CD14-positive monocyte (primary cell): ENCODE results near the gene DAD1. TPM values are rescaled to one million over a fixed set of nuclear protein-coding genes. Genes with fewer than 3 reads are reported as not detected.

Source experiments
- DNase-seq, 3 donors: peaks; one replicate each; pipeline ENCODE4 v3.0.0-alpha.2; 2011 to 2022
- H2AFZ ChIP-seq: 2 replicates; pipeline ENCODE4 v1.6.0; 2012; ENCODE audit warnings: mild to moderate bottlenecking, low read depth, low read length, inconsistent platforms; ENCODE audit not compliant: insufficient read depth, poor library complexity, severe bottlenecking
- H3K27ac ChIP-seq, 2 donors: 1 replicate in 1 of 2; 2 replicates in 1 of 2; pipeline ENCODE4 v1.5.1; 2012 to 2013; ENCODE audit warnings: low read length in 2 of 2, control low read depth in 1 of 2, inconsistent platforms in 1 of 2, low read depth in 1 of 2, mild to moderate bottlenecking in 1 of 2
- H3K27me3 ChIP-seq, 2 donors: one replicate each; pipeline versions ENCODE4 v1.6.0 to v1.6.1; 2011 to 2013; ENCODE audit warnings: low read length in 2 of 2; ENCODE audit not compliant: control insufficient read depth in 2 of 2, insufficient read depth in 2 of 2
- H3K36me3 ChIP-seq, 2 donors: replicated peaks in 1 of 2; 1 replicate in 1 of 2; 2 replicates in 1 of 2; pipeline versions ENCODE4 v1.5.1 to v1.6.1; 2012 to 2013; ENCODE audit warnings: low read length in 2 of 2, control low read depth in 1 of 2, inconsistent platforms in 1 of 2, mild to moderate bottlenecking in 1 of 2; ENCODE audit not compliant: insufficient read depth in 2 of 2, control insufficient read depth in 1 of 2
- H3K4me1 ChIP-seq, 2 donors: 1 replicate in 1 of 2; 2 replicates in 1 of 2; pipeline versions ENCODE4 v1.5.1 to v1.6.1; 2012 to 2013; ENCODE audit warnings: low read length in 2 of 2, control low read depth in 1 of 2, inconsistent platforms in 1 of 2, mild to moderate bottlenecking in 1 of 2, moderate library complexity in 1 of 2; ENCODE audit not compliant: insufficient read depth in 2 of 2, control insufficient read depth in 1 of 2
- H3K4me2 ChIP-seq: replicated peaks from 2 replicates; pipeline ENCODE3; 2012; ENCODE audit warnings: low read length, moderate library complexity, mild to moderate bottlenecking; ENCODE audit not compliant: poor library complexity, severe bottlenecking; ENCODE audit errors: extremely low read depth
- H3K4me3 ChIP-seq, 3 experiments: fragments of 200-600 bp in 1 of 3; sonication (generic) in 1 of 3; replicated peaks in 1 of 3; 1 replicate in 2 of 3; 2 replicates in 1 of 3; pipeline ENCODE4 v1.5.1; 2011 to 2013; ENCODE audit warnings: low read length in 3 of 3, mild to moderate bottlenecking in 3 of 3, control low read depth in 2 of 3, low read depth in 2 of 3, inconsistent platforms in 1 of 3, moderate library complexity in 1 of 3
- H3K79me2 ChIP-seq: 2 replicates; pipeline ENCODE4 v1.6.0; 2012; ENCODE audit warnings: mild to moderate bottlenecking, control low read depth, inconsistent platforms, low read length, moderate library complexity; ENCODE audit not compliant: insufficient read depth
- H3K9ac ChIP-seq: 2 replicates; pipeline ENCODE4 v1.6.0; 2017; ENCODE audit warnings: low read length, mild to moderate bottlenecking; ENCODE audit not compliant: insufficient read depth, poor library complexity, severe bottlenecking
- H3K9me3 ChIP-seq, 2 donors: replicated peaks in 1 of 2; 1 replicate in 1 of 2; 2 replicates in 1 of 2; pipeline versions ENCODE4 v1.5.1 to v1.6.1; 2012 to 2013; ENCODE audit warnings: low read length in 2 of 2, control low read depth in 1 of 2; ENCODE audit not compliant: control insufficient read depth in 1 of 2, insufficient read depth in 1 of 2
- H4K20me1 ChIP-seq: 2 replicates; pipeline ENCODE4 v1.6.0; 2012; ENCODE audit warnings: mild to moderate bottlenecking, low read length, control low read depth, moderate library complexity; ENCODE audit not compliant: insufficient read depth
- H3K27ac Mint-ChIP-seq, 7 donors: one replicate each; pipeline ENCODE4 v1.8.0; 2020; ENCODE audit warnings: mild to moderate bottlenecking in 7 of 7, mixed read lengths in 7 of 7, moderate library complexity in 6 of 7, inconsistent platforms in 2 of 7
- H3K27me3 Mint-ChIP-seq, 3 donors: one replicate each; pipeline ENCODE4 v1.8.0; 2021 to 2022; ENCODE audit warnings: low read depth in 3 of 3, mild to moderate bottlenecking in 3 of 3, mixed read lengths in 3 of 3, moderate library complexity in 3 of 3, inconsistent platforms in 1 of 3
- H3K36me3 Mint-ChIP-seq, 2 donors: one replicate each; pipeline ENCODE4 v1.8.0; 2020; ENCODE audit warnings: mixed read lengths in 2 of 2, inconsistent platforms in 1 of 2, mild to moderate bottlenecking in 1 of 2
- H3K4me1 Mint-ChIP-seq: one replicate; pipeline ENCODE4 v1.8.0; 2020; ENCODE audit warnings: mild to moderate bottlenecking, mixed read lengths
- H3K4me3 Mint-ChIP-seq, 2 donors: one replicate each; pipeline ENCODE4 v1.8.0; 2020; ENCODE audit warnings: mild to moderate bottlenecking in 2 of 2, mixed read lengths in 2 of 2, moderate library complexity in 1 of 2
- H3K9me3 Mint-ChIP-seq, 7 donors: one replicate each; pipeline ENCODE4 v1.8.0; 2020 to 2022; ENCODE audit warnings: mixed read lengths in 7 of 7, mild to moderate bottlenecking in 6 of 7, moderate library complexity in 6 of 7, inconsistent platforms in 2 of 7
- WGBS: methylation state at CpG from one replicate; pipeline ENCODE4 v1.1.5; 2013; ENCODE audit warnings: missing lambda C conversion rate; ENCODE audit not compliant: insufficient coverage; 5-methylcytosine and 5-hydroxymethylcytosine counted together
- intact Hi-C, 2 donors: fragments of 100-400 bp; cut with micrococcal nuclease; formaldehyde crosslinking; loops; one replicate each; pipeline versions ENCODE4 v1.15.0 to v1.15.1; 2023
- polyA plus RNA-seq, 3 donors: library from polyadenylated mRNA; depleted of rRNA in 1 of 3; unstranded in 2 of 3; stranded (reverse) in 1 of 3; fragments of 300-500 nt in 2 of 3; fragments of >200 nt in 1 of 3; fragmentation: Illumina TruSeq in 2 of 3; gene quantifications; 1 replicate in 2 of 3; 2 replicates in 1 of 3; pipeline ENCODE4 v1.2.3, GENCODE V29; 2012 to 2021
- TF ChIP-seq, protein P1 (sequence below): fragments of 200-600 bp; IDR thresholded peaks from one replicate; pipeline ENCODE4 v1.8.0; 2022; ENCODE audit warnings: antibody characterized with exemption, mild to moderate bottlenecking

The DAD1 gene
- polyA plus RNA-seq, 3 donors: 126 to 444 (median 440) TPM

DNA sequence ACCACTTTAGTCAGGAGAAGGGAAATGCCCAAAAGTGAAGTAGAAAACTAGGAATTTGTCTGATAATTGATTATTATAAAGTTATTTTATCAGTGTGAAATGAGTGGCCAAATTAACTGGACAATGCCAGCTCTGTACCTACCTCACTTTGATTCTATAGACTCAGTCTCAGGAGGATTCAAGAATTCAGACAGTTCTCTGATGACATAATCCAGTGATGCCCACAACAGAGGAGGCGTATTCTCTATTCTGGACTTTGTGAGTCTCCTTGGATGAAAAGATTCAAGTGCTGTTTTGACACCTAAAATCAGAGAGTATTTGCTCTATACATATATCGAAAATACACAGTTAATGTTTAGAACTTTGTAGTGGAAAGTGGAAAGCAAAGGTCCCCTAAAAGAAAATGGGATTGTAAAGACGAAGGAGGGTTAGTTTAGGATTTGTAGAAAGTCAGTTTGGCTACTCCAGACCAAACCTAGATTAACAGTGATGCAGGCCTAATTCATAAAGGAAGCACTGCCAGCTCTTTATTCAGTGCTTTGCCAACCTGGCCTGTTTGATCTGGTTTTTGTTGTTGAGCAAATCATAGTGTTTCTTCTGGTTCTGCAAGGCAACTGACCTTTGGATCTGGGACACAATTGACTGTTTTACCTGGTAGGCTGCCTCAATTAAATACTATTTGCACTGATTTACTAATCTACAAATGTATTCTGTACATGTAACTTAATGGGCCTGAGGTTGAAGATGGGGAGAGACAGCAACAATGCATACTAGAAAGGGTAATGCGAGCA is 67.4 kb downstream of the DAD1 start:
- intact Hi-C loops: no loop called here
- Histone ChIP-seq H3K36me3 (no peaks in the 10 kb centered on the region), H3K79me2 (no peaks in the 10 kb centered on the region), H3K4me1 (no peaks in the 10 kb centered on the region), H3K4me3 (no peak overlapping the region), H4K20me1 (no peaks in the 10 kb centered on the region), H2AFZ (no peak overlapping the region), H3K27me3 (no peaks in the 10 kb centered on the region), H3K4me2 (no peak overlapping the region), H3K9ac (no peak overlapping the region), H3K27ac (no peak overlapping the region), H3K9me3 (no peaks in the 10 kb centered on the region)
- H3K9me3 Mint-ChIP-seq: no peaks in the 10 kb centered on the region
- no peaks in the 10 kb centered on the region for H3K36me3 Mint-ChIP-seq
- TF ChIP-seq, protein P1, sequence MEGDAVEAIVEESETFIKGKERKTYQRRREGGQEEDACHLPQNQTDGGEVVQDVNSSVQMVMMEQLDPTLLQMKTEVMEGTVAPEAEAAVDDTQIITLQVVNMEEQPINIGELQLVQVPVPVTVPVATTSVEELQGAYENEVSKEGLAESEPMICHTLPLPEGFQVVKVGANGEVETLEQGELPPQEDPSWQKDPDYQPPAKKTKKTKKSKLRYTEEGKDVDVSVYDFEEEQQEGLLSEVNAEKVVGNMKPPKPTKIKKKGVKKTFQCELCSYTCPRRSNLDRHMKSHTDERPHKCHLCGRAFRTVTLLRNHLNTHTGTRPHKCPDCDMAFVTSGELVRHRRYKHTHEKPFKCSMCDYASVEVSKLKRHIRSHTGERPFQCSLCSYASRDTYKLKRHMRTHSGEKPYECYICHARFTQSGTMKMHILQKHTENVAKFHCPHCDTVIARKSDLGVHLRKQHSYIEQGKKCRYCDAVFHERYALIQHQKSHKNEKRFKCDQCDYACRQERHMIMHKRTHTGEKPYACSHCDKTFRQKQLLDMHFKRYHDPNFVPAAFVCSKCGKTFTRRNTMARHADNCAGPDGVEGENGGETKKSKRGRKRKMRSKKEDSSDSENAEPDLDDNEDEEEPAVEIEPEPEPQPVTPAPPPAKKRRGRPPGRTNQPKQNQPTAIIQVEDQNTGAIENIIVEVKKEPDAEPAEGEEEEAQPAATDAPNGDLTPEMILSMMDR: no peak
- H3K27ac Mint-ChIP-seq: no peak overlapping the region
- no peak overlapping the region for H3K4me3 Mint-ChIP-seq
- peaks cover 0 to 3% (median 2%) of the 10 kb centered on the region in 3 donors for H3K27me3 Mint-ChIP-seq
- WGBS: 67% methylated on average over 2 of the region's 4 CpGs
- H3K4me1 Mint-ChIP-seq: peaks cover 5% of the 10 kb centered on the region
- no peak for DNase-seq

DNA sequence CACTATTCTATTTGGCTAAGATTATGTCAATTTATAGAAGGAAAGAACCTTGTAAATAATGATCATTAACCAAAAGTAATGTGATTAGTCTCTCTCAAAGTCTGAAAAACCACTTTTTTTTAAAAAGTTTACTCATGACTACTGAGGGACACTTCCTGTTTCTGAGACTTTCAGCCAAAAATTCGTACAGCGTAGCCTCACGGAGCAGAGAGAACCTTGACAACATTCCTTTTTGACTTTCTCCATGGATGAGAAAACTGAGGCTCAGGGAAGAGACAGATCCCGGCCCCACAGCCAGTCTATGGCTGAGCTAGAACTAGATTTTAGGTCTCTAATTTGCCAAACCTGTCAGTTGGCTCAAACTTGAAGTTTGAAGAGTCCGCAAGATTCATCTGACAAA is 68.2 kb downstream of the DAD1 start:
- Mint-ChIP-seq H3K36me3 (no peaks in the 10 kb centered on the region), H3K27me3 (peaks cover 0 to 3% (median 2%) of the 10 kb centered on the region in 3 donors), H3K27ac (no peak overlapping the region), H3K4me3 (no peak overlapping the region), H3K4me1 (peaks cover 5% of the 10 kb centered on the region), H3K9me3 (no peaks in the 10 kb centered on the region)
- Histone ChIP-seq H3K4me1 (no peaks in the 10 kb centered on the region), H3K9ac (no peak overlapping the region), H3K36me3 (no peaks in the 10 kb centered on the region), H3K79me2 (no peaks in the 10 kb centered on the region), H3K4me2 (no peak overlapping the region), H3K4me3 (no peak overlapping the region), H3K27me3 (no peaks in the 10 kb centered on the region), H3K27ac (no peak overlapping the region), H4K20me1 (no peaks in the 10 kb centered on the region), H2AFZ (peak overlapping the region; percentile 36), H3K9me3 (no peaks in the 10 kb centered on the region)
- TF ChIP-seq, protein P1: no peak
- DNase-seq: no peak
- 53% methylated on average over 5 of the region's 5 CpGs for WGBS
- intact Hi-C loops: no loop called here
